Stimulated activated CD4-positive, alpha-beta T cell treated with anti-CD3 and anti-CD28 coated beads, TNF-alpha, amount 100 ng/mL, for 48 hours (primary cell): Measurements from ENCODE around the gene PAPPA.

Experiments used
- DNase-seq, 3 donors: peaks; one replicate each; pipeline ENCODE4 v3.0.0-alpha.2; 2020; ENCODE audit warnings: low read depth in 3 of 3

PAPPA gene

GRCh38 chr9:116232424-116233159, 79.0 kb downstream of the PAPPA start:
- DNase-seq = no peak

GRCh38 chr9:116233160-116233530, 79.6 kb downstream of the PAPPA start:
- DNase-seq = no peak

GRCh38 chr9:116234081-116234480, 80.5 kb downstream of the PAPPA start:
- no peak for DNase-seq

GRCh38 chr9:116236979-116237378, 83.4 kb downstream of the PAPPA start:
- no peak for DNase-seq

GRCh38 chr9:116237456-116237855, 83.9 kb downstream of the PAPPA start:
- no peak for DNase-seq

- DNase-seq = no peak
Measured at GRCh38 chr9:116238225-116238624, 84.6 kb downstream of the PAPPA start.

GRCh38 chr9:116238776-116239340, 85.3 kb downstream of the PAPPA start:
- no peak for DNase-seq

- DNase-seq = no peak
Measured at GRCh38 chr9:116243708-116244107, 90.1 kb downstream of the PAPPA start.

- no peak for DNase-seq
Measured at GRCh38 chr9:116247284-116247683, 93.7 kb downstream of the PAPPA start.

- DNase-seq = no peak
Measured at GRCh38 chr9:116247791-116248374, 94.3 kb downstream of the PAPPA start.

GRCh38 chr9:116250891-116251290, 97.3 kb downstream of the PAPPA start:
- no peak for DNase-seq

- no peak for DNase-seq
Measured at GRCh38 chr9:116251366-116251765, 97.8 kb downstream of the PAPPA start.

- no peak for DNase-seq
Measured at GRCh38 chr9:116260531-116260930, 106.9 kb downstream of the PAPPA start.

GRCh38 chr9:116262448-116262847, 108.9 kb downstream of the PAPPA start:
- no peak for DNase-seq

GRCh38 chr9:116264361-116264760, 110.8 kb downstream of the PAPPA start:
- DNase-seq = no peak

GRCh38 chr9:116267021-116267420, 113.4 kb downstream of the PAPPA start:
- no peak for DNase-seq

- DNase-seq = no peak
Measured at GRCh38 chr9:116269250-116269649, 115.7 kb downstream of the PAPPA start.

- no peak for DNase-seq
Measured at GRCh38 chr9:116270546-116270945, 117.0 kb downstream of the PAPPA start.

- no peak for DNase-seq
Measured at GRCh38 chr9:116271340-116271739, 117.7 kb downstream of the PAPPA start.

- DNase-seq = no peak
Measured at GRCh38 chr9:116271991-116272390, 118.4 kb downstream of the PAPPA start.

- DNase-seq = no peak
Measured at GRCh38 chr9:116274293-116274692, 120.7 kb downstream of the PAPPA start.

GRCh38 chr9:116275418-116276195, 122.0 kb downstream of the PAPPA start:
- DNase-seq = no peak

GRCh38 chr9:116276196-116276493, 122.6 kb downstream of the PAPPA start:
- DNase-seq = no peak
